Measurements from ENCODE around the gene P2RY8.

Gene P2RY8

DNA sequence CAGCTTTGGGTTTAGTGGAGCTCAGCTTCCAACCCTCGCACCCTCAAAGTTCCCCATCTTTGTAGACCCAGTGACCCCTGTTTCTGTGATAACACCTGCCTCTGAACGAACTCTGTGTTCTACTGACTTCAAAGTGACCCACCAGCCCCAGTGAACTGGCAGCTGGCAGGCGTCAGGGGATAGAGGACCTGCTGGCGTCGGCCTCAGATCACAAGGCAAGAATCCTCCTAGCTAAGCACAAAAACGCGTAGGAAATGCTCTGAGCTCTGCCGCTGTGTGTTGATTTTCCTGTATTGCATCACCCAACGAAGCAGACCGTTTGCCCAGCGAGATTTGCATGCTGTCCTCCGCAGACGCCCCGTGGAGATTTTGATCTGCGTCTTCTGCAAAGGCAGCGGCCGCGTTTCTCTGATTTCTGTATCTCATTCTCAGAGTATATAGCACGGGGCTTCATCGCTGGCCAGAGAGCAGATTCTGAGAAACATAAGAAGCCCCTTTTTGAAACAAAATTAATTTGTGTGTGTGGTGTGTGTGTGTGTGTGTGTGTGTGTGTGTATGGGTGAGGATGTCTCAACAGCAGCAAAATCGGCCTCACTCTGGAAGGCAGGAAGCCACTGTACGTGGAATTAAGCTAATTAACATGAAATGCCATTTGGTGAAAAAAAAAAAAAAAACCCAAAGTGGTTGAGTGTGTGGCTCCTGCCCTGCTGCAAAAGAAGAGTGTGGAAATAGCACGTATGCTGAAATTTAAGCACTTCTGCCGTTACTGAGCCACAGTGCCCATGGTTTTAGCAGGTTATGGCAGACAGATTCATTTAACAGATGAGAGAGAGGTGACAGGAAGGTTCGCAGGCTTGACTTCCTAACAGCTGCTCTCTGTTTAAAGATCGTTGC, 55.1 kb downstream of the P2RY8 start:
- CTCF ChIA-PET, result no interaction called here
- TF ChIP-seq LEF1 (IDR thresholded peaks at IDR 0.05; ENCODE audit: borderline replicate concordance) (no peak), SUZ12 (IDR thresholded peaks at IDR 0.05) (no peak), L3MBTL2 (conservative IDR thresholded peaks at IDR 0.05) (peak; percentile 69), SP1 (IDR thresholded peaks at IDR 0.05) (no peak)
- POLR2A ChIA-PET, result no interaction called here
- peak; percentile 69 for DNase-seq (ENCODE audit: extremely low spot score)

GRCh38 chrX:1480082-1480785, 56.8 kb downstream of the P2RY8 start:
- CTCF ChIA-PET, result no interaction called here
- TF ChIP-seq ELF4 (IDR thresholded peaks at IDR 0.05) (no peak), FOXA1 (IDR thresholded peaks at IDR 0.05) (no peak), CTBP1 (IDR thresholded peaks at IDR 0.05; ENCODE audit: borderline replicate concordance) (no peak), NFRKB (IDR thresholded peaks at IDR 0.05) (no peak), FOXK2 (IDR thresholded peaks at IDR 0.05) (no peak), FOXM1 (IDR thresholded peaks at IDR 0.05; ENCODE audit: borderline replicate concordance) (no peak)
- POLR2A ChIA-PET, result no interaction called here
- no peak for DNase-seq (ENCODE audit: extremely low spot score)

GRCh38 chrX:1477801-1478458, 59.1 kb downstream of the P2RY8 start:
- DNase-seq (ENCODE audit: extremely low spot score), result no peak
- CTCF ChIA-PET, result no interaction called here
- POLR2A ChIA-PET, result no interaction called here
- TF ChIP-seq CTBP1 (IDR thresholded peaks at IDR 0.05; ENCODE audit: borderline replicate concordance), result no peak
- no peak for TF ChIP-seq SP1 (IDR thresholded peaks at IDR 0.05)
- TF ChIP-seq ARNT (IDR thresholded peaks at IDR 0.05), result no peak
- TF ChIP-seq LEF1 (IDR thresholded peaks at IDR 0.05; ENCODE audit: borderline replicate concordance), result no peak
- TF ChIP-seq NFRKB (IDR thresholded peaks at IDR 0.05), result no peak
- TF ChIP-seq ZNF384 (IDR thresholded peaks at IDR 0.05), result no peak
- no peak for TF ChIP-seq FOXM1 (IDR thresholded peaks at IDR 0.05; ENCODE audit: borderline replicate concordance)
- TF ChIP-seq PKNOX1 (IDR thresholded peaks at IDR 0.05), result no peak

GRCh38 chrX:1477229-1477628, 59.8 kb downstream of the P2RY8 start:
- TF ChIP-seq FOXM1 (IDR thresholded peaks at IDR 0.05; ENCODE audit: borderline replicate concordance) (no peak), LEF1 (IDR thresholded peaks at IDR 0.05; ENCODE audit: borderline replicate concordance) (no peak), NFRKB (IDR thresholded peaks at IDR 0.05) (no peak), BHLHE40 (IDR thresholded peaks at IDR 0.05; ENCODE audit: borderline replicate concordance) (no peak), PKNOX1 (IDR thresholded peaks at IDR 0.05) (no peak), SP1 (IDR thresholded peaks at IDR 0.05) (no peak), FOXA1 (IDR thresholded peaks at IDR 0.05) (no peak), CTBP1 (IDR thresholded peaks at IDR 0.05; ENCODE audit: borderline replicate concordance) (no peak)
- ChIA-PET POLR2A (no interaction called here), CTCF (no interaction called here)
- no peak for DNase-seq (ENCODE audit: extremely low spot score)

- POLR2A ChIA-PET, result no interaction called here
- no peak for TF ChIP-seq ZNF384 (IDR thresholded peaks at IDR 0.05)
- TF ChIP-seq NFRKB (IDR thresholded peaks at IDR 0.05), result no peak
- TF ChIP-seq FOXM1 (IDR thresholded peaks at IDR 0.05; ENCODE audit: borderline replicate concordance), result no peak
- TF ChIP-seq TARDBP (IDR thresholded peaks at IDR 0.05), result no peak
- TF ChIP-seq FOXK2 (IDR thresholded peaks at IDR 0.05), result no peak
- no peak for TF ChIP-seq LEF1 (IDR thresholded peaks at IDR 0.05; ENCODE audit: borderline replicate concordance)
- no peak for TF ChIP-seq CTBP1 (IDR thresholded peaks at IDR 0.05; ENCODE audit: borderline replicate concordance)
- no peak for TF ChIP-seq SP1 (IDR thresholded peaks at IDR 0.05)
- TF ChIP-seq SUZ12 (IDR thresholded peaks at IDR 0.05), result no peak
- no peak for TF ChIP-seq FOXA1 (IDR thresholded peaks at IDR 0.05)
- no peak for TF ChIP-seq HDGF (IDR thresholded peaks at IDR 0.05; ENCODE audit: borderline replicate concordance)
- TF ChIP-seq BHLHE40 (IDR thresholded peaks at IDR 0.05; ENCODE audit: borderline replicate concordance), result no peak
- TF ChIP-seq PKNOX1 (IDR thresholded peaks at IDR 0.05), result no peak
- no peak for TF ChIP-seq ARNT (IDR thresholded peaks at IDR 0.05)
- no peak for TF ChIP-seq ELF4 (IDR thresholded peaks at IDR 0.05)
- no peak for TF ChIP-seq L3MBTL2 (conservative IDR thresholded peaks at IDR 0.05)
- CTCF ChIA-PET, result no interaction called here
- DNase-seq (ENCODE audit: extremely low spot score), result no peak
These were observed 60.3 kb downstream of the P2RY8 start for GRCh38 chrX:1476682-1477081.

DNA sequence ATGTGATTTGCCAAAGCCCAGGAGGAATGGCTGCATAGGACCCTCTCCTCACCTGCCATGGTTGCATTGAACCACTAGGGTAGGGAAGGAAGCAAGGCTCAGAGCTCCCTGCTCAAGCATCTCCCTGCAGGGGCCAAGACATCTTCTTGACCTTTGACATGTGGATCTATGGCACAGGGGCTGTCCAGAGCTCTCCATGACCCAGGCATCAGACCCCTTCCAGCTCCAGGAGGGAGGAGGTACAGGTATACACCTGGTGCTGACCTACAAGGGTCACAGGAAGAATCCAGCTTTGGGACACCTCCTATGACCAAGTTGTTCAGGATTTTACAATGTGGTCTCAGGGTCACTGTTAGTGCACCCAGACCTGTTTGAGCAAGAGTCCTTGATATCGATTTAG, 61.1 kb downstream of the P2RY8 start:
- TF ChIP-seq CTBP1 (IDR thresholded peaks at IDR 0.05; ENCODE audit: borderline replicate concordance) (no peak), PKNOX1 (IDR thresholded peaks at IDR 0.05) (no peak), FOXA1 (IDR thresholded peaks at IDR 0.05) (no peak), SUZ12 (IDR thresholded peaks at IDR 0.05) (no peak), ARNT (IDR thresholded peaks at IDR 0.05) (no peak), ELF4 (IDR thresholded peaks at IDR 0.05) (no peak), LEF1 (IDR thresholded peaks at IDR 0.05; ENCODE audit: borderline replicate concordance) (no peak), L3MBTL2 (conservative IDR thresholded peaks at IDR 0.05) (no peak), FOXM1 (IDR thresholded peaks at IDR 0.05; ENCODE audit: borderline replicate concordance) (no peak)
- DNase-seq (ENCODE audit: extremely low spot score), result no peak
- CTCF ChIA-PET, result no interaction called here
- POLR2A ChIA-PET, result no interaction called here
